ENCODE measurements around the gene DAPK3.
A peak's percentile ranks its signal among the peaks of the same experiment; 100 is the strongest.
"Not testable (repeated sequence)": the region's sequence is repeated elsewhere in the genome, so short reads cannot be mapped to it uniquely, and the experiment has no call there.

The DAPK3 gene

DNA sequence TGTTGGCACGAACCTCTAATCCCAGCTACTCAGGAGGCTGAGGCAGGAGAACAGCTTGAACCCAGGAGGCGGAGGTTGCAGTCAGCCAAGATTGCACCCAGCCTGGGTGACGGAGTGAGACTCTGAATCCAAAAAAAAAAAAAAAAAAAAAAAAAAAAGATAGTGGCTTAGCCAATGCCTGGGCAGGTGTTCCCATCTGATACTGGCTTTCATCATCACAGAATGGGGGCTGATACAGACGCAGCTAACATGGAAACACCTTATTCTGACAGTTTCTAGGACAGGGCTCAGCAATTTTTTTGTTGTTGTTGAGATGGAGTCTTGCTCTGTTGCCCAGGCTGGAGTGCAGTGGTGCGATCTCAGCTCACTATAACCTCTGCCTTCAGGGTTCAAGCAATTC is 29.9 kb upstream of the DAPK3 start:
- DNase-seq, result not testable (repeated sequence)

DNA sequence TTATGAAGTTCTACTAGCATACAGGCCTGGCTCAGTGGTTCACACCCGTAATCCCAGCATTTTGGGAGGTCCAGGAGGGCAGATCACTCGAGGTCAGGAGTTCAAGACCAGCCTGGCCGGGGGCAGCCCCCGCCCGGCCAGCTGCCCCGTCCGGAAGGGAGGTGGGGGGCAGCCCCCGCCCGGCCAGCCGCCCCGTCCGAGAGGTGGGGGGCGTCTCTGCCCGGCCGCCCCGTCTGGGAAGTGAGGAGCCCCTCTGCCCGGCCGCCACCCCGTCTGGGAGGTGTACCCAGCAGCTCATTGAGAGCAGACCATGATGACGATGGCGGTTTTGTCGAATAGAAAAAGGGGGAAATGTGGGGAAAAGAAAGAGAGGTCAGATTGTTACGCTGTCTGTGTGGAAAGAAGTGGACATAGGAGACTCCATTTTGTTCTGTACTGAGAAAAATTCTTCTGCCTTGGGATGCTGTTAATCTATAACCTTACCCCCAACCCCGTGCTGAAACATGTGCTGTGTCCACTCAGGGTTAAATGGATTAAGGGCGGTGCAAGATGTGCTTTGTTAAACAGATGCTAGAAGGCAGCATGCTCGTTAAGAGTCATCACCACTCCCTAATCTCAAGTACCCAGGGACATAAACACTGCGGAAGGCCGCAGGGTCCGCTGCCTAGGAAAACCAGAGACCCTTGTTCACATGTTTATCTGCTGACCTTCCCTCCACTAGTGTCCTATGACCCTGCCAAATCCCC is 27.9 kb upstream of the DAPK3 start:
- not testable (repeated sequence) for DNase-seq

DNA sequence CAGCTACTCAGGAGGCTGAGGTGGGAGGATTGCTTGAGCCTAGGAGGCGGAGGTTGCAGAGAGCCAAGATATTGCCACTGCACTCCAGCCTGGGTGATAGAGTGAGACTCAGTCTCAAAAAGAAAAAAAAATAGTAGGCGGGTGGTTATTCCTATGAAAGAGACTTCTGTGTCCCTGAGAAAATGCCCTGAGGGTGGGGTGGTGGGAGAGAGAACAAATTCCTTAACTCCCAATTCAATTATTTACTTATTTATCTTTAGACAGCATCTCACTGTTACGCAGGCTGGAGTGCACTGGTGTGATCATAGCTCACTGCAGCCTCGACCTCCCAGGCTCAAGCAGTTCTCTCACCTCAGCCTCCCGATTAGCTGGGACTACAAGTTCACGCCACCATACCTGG is 24.7 kb upstream of the DAPK3 start:
- DNase-seq, result no peak

DNA sequence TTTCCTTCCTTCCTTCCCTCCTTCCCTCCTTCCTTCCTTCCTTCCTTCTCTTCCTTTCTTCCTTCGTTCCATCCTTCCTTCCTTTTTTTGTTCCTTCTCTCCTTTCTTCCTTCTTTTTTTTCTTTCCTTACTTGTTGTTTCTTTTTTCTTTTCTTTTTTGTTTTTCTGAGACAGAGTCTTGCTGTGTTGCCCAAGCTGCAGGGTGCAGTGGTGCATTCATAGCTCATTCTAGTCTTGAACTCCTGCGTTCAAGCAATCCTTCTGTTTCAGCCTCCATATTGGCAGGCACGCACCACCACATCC is 19.9 kb upstream of the DAPK3 start:
- DNase-seq, result no peak

DNA sequence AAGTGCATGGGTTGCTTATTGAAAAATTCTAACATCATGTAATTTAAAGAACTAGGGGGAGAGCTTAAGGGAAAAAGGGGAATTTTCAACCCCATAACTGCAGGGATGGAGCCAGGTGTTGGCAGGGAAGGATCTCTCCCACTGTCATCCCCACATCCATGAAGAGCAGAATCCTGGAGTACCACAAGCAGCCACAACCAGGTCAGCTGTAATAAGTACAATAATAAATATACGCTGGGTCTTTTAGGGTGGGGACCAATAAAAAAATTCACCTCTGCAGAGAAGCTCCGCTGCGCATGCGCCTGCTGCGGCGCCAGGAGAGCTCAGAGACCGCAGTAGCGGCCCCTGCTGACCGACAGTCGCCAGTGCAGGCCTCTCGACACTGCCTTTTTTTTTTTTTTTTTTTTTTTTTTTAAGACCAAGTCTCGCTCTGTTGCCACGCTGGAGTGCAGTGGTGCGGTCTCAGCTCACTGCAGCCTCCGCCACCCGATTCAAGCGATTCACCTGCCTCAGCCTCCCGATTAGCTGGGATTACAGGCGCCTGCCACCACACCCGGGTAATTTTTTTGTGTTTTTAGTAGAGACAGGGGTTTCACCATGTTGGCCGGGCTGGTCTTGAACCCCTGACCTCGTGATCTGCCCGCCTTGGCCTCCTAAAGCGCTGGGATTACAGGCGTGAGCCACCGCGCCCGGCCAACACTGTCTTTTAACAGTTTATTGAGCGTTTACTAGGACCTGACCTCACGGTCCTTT is 16.9 kb upstream of the DAPK3 start:
- peak; percentile 93 for DNase-seq

DNA sequence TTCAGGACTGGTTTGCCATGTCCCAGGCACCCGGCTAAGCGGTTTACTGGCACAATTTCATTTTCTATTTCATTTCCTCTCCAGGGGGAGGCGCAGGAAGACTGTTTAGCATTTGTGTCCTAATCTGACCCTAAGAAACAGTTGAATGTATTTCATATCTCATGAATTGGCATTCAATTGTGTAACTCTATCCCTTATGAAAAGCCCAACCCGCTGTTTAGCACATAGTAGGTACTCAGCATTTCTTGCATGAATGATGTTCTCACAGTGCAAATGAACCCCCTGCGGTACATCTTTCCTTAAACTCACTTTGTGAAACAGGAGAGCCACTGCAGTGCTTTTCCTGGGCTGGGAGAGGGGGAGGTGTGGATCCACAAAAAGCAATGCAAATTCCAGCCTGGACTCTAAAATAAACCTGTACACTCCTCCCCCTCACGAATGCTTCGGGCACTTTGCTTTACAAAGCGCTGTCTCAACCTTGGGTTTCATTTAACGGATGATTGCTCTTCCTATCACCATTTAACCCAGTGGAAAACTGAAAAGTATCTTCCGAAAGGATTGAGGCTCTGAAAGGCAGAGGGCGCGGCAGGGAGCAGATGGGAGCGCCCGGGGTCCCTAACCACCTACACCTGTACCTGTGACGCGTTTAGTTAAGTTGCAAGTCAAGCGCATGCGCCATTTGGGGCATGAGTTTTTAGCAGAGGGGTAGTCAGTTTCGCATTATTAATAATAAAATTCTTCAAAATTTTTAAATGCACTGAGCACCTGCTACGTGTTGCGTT is 15.6 kb upstream of the DAPK3 start:
- peak; percentile 57 for DNase-seq

DNA sequence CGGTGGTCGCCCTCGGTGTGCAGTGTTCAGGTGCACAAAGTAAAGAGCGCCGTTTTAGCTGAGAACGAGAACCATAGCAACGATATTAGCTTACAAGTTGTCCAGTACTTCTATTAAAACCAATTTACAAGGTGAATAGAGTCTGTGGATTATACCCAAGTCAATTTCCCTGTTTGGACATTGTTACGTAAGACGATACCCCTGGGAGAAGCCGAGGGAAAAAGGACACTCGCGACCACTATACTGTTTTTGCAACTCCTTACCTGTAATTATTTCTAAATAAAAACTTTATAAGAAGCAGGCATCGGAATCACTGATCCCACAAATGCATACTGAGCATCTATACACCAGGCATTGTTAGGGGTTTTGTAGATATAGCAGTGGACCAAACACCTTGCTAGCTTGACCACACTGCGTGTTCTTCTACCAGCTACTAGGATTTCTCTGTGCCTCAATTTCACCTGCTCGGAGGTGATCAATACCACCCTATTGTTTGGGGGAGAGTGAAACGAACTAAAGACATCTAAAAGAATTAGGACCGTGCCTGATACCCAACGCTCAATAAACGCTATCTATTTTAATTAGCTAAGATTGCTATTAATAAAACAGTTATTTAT is 14.9 kb upstream of the DAPK3 start:
- DNase-seq, result no peak

DNA sequence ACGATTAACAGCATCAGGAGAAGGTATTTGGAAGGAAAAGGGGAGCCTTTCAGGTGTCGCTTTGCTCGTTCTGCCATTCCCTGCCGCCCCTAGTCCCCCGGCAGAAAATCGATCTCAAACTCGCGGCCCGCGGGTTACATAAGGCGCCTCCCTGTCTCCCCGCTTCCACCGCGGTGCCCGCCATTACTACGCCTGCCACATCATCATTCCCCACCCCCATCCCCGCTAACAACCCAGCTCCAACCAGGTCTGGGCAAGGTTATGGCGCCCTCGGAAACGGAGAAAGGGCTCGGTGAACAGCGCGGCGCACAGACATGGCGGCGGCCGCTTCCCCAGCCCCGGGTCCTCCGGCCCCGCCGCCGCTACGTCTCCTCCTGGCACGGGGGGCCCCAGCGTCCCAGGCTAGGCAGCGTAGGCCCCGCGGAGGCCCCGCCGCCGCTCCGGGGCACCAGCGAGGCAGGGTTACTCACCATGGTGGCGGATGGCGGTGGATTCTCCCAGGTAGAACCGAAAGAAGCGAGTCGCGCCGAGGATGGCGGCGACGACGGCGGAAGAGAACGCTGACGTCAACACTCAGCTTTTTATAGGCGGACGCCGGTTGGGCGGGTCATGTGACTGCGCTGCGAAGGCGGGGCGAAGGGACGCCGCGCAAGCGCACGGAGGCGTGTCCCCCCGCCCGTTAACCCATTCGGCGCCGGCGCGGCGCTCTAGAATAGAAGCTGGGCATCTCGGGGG is 14.2 kb upstream of the DAPK3 start, which contains the start of gene EEF2:
TSS of gene EEF2 (minus strand) at position 556 of the 735 bp plus-strand sequence. CDS start at position 473, 83 bp downstream.
- peak; percentile 98 for DNase-seq

DNA sequence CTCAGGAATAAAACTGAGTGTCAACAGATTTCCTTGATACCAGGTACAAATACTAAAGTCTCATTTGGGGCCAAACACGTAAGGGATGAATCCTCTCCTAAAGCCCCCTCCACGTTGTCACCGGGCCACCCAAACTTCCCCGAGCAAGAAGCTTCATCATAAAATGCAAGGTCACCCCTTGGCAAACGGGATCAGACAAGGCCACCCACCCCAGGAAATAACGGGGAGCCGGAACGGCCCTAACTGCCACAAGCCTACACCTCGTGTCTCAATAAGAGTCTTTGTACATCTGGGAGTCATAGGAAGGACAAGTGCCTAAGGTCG is 13.6 kb upstream of the DAPK3 start:
- peak; percentile 22 for DNase-seq

DNA sequence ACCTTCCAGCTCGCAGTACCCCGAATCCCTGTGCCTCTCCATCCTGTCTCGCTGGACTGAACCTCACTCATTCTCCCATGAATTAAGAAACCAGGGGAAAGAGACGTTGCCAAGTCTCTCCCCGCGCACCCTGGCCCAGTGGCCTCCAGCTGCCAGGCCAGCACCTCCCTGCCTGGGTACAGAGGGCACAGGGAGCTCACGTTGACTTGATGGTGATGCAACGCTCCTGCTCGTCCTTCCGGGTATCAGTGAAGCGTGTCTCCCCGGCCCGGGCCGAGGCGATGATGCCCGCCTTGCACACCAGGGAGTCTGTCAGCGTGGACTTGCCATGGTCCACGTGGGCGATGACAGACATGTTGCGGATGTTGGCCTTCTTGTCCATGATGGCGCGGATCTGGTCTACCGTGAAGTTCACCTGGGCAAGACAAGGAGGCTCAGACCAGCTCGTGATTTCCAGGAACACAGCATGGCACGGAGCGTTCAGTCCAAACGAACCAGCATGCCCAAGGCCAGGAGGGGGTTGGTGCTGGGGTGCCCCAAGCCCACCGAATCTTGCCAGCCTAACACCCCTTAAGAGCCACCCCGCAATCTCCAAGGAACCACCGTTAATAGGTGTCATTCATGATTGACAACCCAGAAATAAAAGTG is 13.2 kb upstream of the DAPK3 start:
- DNase-seq, result no peak

DNA sequence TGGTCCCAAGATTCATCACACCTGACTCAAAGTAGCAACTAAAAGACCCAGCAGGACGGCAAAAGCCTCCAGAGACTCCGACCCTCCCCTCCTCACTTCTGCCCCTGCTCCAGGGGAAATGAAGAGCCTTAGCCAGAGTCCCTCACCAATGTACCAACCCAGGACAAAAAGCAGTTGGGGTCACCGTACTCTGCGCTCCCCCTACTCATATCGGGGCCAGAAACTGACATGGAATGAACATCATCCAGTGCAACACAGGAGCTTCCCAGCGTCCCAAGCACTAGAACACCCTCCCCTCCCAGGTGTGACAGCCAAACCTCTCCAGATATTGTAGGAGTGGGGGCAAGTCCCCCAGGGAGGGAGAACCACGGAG is 12.6 kb upstream of the DAPK3 start:
- DNase-seq, result no peak

DNA sequence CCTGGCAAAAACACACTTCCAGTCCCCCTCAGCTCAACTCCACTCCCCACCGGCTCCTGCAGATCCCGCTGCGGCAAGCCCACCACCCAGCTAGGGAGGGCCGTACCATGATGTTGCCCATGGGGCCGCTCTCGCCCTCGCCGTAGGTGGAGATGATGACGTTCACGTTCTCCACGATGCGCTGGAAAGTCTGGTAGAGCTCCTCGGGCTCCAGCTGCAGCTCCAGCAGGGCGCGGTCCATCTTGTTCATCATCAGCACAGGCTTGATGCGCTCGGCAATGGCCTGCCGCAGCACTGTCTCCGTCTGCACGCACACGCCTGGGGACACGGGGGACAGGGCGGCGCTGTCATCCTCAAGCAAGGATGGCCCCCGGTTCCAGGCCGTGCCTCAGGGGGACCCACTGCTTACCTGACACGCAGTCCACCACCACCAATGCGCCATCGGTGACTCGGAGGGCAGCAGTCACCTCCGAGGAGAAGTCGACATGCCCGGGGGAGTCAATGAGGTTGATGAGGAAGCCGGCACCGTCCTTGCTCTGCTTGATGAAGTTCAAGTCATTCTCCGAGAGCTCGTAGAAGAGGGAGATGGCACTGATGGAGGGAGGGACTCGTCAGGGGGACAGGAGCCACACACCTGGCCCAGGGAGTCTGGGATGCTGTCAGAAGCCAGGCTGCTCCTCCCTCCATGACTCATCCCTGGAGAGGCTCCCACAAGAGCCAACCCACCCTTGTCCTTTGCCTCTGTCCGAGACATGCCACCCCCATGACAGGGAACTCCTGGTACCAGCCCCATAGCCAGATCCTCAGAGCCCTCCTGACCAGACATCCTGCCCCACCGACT is 12.0 kb upstream of the DAPK3 start:
- DNase-seq, result no peak

DNA sequence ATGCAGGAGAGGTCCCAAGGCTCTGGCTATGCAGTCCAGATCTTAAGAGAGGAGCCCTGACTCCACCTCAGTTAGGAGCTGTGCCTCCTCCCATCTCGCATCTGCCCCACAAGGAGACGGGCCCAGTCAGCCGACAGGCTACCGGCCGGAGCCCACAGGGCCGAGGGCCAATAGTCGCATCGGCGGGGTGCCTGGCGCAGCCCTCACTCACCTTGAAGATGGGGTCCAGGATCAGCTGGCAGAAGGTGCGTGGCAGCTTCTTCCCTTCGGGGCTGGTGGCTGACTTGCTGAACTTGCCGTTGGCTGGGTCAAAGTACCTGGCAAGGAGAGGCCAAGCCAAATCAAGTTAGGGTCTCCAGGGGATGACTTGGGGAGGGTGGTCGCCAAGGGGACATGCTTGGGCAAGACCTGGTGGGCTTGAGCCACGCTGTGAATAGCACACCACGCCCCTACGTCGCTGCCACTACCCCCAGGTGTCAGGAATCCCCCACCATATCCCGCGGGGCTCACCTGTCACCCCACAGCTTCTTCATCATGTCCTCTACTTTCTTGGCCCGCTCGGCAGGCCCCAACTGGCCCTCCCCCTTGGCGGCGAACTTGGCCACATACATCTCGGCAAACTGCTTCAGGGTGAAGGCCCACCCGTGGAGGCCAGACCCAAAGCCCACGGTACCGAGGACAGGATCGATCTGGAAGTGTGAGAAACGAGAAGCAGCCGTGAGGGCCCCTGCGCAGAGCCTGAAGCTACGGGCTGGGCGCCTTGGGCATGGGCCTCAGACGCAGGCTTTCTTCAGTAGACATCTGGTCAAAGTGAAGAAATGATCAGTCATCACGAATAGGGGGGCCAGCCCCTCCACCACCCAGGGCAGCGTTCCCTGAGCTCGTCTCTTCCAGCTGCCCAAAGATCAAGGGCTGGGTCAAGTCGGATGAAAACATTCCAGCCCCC is 11.1 kb upstream of the DAPK3 start:
- DNase-seq, result no peak

DNA sequence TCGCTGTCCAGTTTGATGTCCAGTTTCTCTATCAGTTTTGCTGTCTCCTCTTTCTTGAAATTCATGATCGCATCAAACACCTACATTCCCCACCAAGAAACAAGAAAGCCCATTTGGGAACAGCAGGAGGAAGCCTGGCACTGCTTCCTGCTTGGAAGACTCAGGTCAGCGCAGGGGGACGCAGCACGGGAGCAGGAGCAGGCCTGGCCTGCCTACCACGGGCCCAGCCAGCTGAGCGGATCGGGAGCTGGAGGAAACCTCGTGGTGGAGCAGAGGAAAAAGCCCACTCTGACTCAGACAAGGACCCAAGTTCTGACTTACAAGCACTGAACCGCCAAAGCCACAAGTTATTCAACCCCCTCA is 10.5 kb upstream of the DAPK3 start:
- no peak for DNase-seq

DNA sequence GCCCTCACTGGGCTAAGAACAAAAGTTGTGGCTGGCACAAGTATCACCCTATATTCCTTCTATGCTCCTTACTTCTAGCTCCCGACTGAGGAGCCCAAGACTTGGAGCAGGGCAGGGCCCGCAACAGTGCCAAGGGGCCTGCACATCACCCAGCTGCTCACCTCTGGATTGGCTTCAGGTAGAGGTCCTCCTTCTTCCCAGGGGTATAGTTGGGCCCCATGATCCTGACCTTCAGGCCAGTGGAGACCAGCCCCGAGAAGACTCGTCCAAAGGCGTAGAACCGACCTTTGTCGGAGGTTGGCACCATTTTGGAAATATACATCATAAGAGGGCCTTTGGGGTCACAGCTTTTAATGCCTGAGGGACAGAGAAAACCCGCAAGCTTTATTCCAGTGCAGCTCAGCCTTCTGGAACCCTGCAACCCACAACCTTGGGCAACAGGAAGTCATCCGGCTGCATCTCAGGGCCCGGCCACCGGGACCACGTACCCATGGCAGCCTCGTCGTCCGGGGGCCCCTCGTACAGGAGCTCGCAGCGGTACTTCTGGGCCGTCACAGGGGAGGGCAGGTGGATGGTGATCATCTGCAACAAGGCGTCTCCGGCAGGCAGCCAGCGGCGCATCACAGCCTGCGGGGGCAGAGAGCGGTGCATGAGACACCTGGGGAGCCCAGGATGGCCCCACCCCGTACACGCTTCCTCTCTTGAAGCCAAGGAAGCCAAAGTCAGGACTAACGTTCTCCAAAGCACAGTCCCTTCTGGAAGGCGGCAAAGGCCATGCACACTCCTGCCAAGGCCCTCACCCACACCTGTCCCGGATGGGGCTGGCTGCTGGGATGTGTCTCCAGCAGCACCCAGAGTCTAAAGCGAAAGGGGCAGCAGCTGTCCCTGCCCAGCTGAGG is 9.7 kb upstream of the DAPK3 start:
- DNase-seq, result no peak

DNA sequence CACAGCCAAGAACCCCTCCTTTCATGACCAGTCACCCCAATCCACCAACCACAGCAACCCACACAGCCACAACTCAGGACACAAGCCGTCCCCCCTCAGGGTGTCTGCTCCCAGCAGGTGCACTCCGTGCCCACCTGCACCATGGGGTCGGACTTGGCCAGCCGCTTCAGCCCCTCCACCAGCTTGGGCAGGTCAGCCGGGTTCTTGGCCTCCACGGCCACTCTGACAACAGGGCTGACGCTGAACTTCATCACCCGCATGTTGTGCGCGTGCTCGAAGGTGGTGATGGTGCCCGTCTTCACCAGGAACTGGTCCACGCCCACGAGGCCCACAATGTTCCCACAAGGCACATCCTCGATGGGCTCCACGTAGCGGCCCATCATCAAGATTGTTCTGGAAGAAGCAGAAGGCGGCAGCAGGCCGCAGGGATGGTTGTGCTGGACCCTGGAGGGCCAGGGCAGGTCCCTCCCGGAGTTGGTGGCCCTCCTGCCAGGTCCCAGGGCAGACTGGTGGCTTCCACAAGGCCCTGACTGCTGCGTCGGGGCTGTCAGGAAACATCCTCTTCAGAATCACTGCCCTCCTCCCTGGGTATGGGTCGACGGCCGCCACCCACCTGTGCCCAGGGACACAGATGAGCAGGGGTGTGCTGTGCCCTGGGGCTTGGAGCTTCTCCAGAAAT is 8.9 kb upstream of the DAPK3 start:
- no peak for DNase-seq

DNA sequence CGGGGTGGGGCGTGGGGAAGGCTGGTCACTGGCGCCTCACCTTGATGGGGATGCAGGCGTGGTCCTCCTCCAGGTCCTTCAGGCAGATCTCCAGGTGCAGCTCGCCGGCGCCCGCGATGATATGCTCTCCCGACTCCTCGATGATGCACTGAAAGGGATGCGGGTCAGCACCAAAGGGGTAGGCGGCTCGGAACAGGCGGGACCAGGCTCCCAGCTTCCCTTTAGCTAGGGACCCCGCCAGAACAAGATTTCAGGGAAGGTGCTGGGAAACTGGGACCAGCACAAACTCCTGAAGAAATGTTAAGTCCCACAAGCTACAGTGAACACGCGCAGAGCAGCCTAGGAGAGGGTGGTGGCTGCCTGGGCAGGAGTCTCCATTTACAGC is 8.4 kb upstream of the DAPK3 start:
- no peak for DNase-seq

DNA sequence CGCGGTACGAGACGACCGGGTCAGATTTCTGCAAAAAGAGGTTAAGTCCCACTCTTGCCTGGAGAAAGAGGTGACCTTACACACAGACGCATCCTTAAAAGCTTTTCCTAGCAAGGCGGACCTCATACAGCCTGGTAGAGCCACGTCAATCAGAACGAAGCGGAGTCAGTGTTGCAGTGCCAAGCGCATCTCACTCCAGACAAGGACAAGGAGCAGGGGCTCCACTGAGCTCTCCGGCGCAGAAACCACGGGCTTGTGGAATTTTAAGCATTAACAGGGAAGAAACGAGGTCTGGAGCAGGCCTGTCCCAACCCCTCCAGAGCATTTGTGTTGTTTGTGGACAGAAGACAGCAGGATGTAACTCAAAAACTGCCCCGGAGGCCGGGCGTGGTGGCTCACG is 7.2 kb upstream of the DAPK3 start:
- no peak for DNase-seq
